Retina (tissue), 1 donor: ENCODE results near the gene GJB6.

ENCODE experiments used
- DNase-seq: peaks from one replicate; pipeline ENCODE4 v3.0.0-alpha.2; 2016

GJB6 gene

GRCh38 chr13:20185366-20186056, 46.6 kb downstream of the GJB6 start:
- DNase-seq, result no peak

DNA sequence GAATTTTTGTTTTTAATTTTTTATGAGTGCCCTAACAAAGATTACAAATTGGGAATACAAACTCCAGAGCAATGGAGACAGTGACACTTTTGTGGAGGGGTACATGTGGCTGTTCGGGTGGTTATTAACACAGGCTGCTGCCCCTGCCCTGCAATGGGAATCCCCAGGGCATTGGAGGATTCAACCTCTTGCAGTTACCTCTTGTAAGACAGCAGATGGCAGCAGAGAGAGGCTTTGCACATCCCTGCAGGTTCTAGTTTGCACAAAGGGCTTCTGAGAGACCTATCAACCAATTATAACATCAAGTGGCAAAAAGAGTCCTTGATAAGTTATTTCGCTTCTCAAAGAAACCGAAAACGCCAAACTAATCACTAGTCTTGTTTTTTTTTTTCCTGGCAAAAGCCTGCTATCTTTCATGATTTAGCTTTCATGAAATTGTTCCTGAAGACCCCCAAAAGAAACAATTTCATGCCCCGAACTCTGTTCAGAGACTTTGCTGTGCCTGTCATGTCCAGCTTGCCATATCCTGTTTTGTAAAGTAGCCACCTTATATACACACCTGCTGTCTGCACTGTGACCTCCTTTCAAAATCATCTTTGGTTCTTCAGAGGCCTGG, 49.8 kb downstream of the GJB6 start:
- peak; percentile 80 for DNase-seq

GRCh38 chr13:20181188-20181587, 50.9 kb downstream of the GJB6 start:
- DNase-seq, result no peak

DNA sequence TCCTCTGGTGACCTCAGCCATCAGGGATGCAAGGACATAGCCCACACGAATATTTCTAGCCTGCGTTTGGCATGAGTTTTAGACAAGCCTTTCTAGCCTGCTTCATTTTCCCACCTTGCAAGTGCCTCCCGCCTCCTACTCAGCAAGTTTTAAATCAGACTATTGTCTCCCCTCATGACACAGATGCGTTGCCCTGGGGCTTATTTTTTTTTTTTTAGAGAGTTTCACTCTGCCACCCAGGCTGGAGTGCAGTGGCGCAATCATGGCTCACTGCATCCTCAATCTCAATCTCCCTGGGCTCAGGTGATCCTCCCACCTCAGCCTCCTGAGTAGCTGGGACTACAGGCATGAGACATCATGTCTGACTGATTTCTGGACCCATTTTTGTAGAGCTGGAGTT, 54.0 kb downstream of the GJB6 start:
- no peak for DNase-seq

DNA sequence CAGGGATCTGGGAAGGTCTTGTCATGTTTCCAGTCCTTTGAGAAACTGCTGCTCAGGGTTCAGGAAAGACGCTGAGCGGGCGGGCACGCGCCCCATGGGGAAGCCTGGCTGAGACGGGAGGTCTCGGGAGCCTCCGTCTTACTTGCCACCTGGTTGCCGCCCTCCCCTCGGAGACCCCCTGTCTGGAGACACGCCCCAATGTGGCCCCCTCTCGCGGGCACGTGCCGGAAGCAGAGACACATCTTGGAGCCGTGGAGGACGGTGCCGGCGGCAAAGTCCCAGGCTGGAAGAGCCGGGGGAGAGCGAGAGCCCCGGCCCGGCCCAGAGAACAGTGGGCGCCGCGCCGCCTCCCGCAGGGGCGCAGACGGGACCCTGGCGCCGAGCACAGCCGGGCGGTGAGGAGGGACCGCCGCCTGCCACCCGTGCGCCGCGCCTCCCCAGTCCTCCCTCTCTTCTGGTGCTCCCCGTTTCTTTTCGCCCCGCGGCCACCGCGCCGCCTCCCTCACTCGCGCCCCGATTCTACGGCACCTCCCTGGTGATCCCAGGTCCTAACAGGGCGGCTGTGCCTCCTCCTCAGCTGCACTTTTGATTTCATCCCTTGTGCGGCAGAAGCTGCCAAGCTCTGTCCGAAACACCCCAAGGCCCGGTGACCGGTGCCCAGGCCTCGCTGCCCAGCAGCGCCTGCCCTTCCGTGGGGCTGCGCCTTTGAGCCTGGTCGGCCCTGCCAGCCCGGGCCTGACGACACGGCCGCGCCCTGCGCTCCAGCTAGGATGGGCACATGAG, 54.9 kb downstream of the GJB6 start:
- peak; percentile 41 for DNase-seq

GRCh38 chr13:20175907-20176652, 56.0 kb downstream of the GJB6 start:
- DNase-seq, result no peak

- DNase-seq, result no peak
Observed at GRCh38 chr13:20175406-20175794, 56.7 kb downstream of the GJB6 start.

DNA sequence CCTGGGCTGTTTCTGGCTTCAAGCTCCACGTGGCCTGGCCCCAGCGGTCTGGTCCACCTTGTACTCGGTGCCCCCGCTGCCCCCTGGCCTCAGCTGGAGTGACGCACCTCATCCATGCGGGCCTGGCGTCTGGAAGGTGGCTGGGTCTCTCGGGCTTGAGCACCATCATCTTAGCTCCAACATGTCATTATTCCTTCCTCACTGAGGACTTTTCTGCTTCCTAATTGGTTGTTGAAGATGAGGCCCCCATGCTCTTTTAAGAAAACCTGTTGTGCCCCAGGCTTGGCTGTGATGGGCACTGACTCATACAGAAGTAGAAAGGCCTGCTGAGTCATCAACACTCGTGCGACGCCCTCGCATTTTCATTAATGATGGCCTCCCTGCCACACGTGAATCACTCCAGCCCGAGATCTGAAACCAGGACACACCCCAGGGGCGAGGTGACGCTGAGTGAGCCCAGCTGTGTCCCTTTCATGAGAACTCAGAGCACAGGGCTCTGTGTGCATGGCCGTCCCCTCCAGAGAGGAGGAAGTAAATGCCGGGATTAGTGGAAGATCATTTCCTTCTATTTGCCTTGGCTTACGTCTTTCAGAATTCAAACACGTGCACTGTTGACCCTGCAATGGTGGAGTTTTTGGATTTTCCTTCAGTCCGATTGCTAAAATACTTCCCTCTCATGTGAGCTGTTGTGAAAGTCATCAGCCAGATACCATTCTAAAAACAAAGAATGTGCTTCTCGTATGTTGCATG, 57.3 kb downstream of the GJB6 start:
- peak; percentile 48 for DNase-seq

DNA sequence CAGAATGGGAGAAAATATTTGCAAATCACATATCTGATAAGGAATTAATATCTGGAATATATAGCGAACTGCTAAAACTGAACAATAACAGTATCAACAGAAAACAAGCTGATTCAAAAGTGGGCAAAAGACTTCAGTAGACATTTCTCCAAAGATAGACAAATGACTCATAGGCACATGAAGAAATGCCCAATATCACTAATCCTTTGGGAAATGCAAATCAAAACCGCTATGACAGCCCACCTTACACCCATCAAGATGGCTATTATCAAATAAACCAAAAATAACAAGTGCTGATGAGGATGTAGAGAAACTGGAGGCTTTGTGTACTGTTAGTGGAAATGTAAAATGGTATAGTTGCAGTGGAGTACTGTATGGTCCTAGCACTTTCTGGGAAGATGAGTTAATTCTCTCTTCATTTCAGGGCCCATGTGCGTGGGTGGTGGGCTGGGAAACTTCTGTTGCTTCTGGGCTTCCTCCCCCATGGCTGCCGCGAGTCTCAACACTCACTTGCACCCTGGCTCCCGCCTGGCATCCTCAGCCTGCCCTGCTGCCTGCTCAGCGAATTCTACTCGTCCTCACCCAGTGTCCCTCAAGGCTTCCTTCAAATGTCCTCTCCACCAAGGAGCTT, 58.9 kb downstream of the GJB6 start:
- no peak for DNase-seq
